Astrocyte of the cerebellum (primary cell): ENCODE measurements around the gene DHX34.

Source experiments
- DNase-seq: peaks from one replicate; pipeline ENCODE4 v3.0.0-alpha.2; 2011; ENCODE audit warnings: low read depth
- H3K4me3 ChIP-seq: 2 replicates; pipeline ENCODE4 v1.5.1; 2011; ENCODE audit warnings: mild to moderate bottlenecking, low read depth, low read length, moderate library complexity
- in situ Hi-C: cut with HindIII; loops from 2 replicates; pipeline ENCODE4 v1.10.0; 2017; ENCODE audit warnings: low sequenced_read_pairs
- TF ChIP-seq, protein P1 (sequence below): IDR thresholded peaks from 2 replicates; pipeline ENCODE4 v1.5.1; 2012; ENCODE audit warnings: low read length, low read depth, moderate library complexity, mild to moderate bottlenecking; ENCODE audit errors: missing control alignments

DHX34 gene

DNA sequence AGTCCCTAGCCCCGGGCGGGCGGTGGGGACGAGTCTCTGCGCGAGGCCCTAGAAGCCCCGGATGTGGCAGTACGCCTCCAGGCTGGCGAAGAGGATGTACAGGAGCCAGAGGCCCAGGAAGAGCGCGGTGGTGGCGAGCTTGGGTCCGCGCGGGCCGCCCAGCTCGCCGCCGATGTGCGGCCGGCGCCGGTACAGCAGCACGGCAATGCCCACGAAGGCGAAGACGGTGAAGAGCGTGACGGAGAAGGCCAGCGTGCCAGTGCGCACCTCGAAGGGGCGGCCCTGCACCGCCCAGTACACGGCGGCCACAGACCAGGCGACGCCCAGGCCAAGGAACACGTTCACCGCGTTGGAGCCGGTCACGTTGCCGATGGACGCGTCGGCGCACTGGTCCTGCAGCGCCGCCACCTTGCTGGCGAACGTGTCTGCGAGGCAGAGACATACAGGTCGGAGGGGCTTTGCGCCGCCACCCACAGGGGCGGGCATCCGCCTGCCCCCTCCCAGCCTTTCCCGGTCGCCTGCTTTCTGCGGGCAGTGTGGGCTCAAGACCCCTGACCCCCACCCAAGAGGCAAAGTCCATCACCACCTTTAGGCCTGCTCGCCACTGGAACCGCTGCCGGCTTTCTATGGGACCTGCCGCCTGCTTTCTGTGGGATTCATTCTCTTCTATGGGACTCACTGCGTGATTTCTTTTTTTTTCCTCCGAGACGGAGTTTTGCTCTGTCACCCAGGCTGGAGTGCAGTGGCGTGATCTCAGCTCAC, 81.1 kb downstream of the DHX34 start:
- peak overlapping the region; percentile 7 for H3K4me3 ChIP-seq
- TF ChIP-seq, protein P1, sequence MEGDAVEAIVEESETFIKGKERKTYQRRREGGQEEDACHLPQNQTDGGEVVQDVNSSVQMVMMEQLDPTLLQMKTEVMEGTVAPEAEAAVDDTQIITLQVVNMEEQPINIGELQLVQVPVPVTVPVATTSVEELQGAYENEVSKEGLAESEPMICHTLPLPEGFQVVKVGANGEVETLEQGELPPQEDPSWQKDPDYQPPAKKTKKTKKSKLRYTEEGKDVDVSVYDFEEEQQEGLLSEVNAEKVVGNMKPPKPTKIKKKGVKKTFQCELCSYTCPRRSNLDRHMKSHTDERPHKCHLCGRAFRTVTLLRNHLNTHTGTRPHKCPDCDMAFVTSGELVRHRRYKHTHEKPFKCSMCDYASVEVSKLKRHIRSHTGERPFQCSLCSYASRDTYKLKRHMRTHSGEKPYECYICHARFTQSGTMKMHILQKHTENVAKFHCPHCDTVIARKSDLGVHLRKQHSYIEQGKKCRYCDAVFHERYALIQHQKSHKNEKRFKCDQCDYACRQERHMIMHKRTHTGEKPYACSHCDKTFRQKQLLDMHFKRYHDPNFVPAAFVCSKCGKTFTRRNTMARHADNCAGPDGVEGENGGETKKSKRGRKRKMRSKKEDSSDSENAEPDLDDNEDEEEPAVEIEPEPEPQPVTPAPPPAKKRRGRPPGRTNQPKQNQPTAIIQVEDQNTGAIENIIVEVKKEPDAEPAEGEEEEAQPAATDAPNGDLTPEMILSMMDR = peak; percentile 14
- no peak for DNase-seq
- in situ Hi-C loops = no loop called here

DNA sequence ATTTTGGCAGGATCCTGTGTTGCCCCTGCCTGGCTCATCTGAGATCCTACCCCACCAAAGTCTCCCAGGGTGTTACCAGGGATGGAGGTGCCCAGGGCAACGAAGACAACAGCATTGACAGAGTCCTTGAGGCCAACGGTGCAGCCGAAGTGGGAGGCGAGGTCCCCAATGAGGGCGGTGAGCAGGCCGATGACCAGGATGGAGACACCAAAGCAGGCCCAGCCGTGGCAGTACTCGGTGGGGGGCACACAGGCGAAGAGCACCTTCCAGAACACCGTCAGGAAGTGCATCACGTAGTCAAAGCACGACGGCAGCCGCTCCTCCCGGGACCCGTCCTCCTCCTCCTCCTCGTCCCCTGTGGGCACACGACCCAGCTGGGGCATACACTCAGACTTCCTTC, 83.0 kb downstream of the DHX34 start:
- no peak for DNase-seq
- in situ Hi-C loops = no loop called here
- TF ChIP-seq, protein P1 = no peak
- H3K4me3 ChIP-seq = no peak overlapping the region
